Spleen (tissue), 11 donors: ENCODE measurements around the gene GREB1. TPM values are rescaled to one million over a fixed set of nuclear protein-coding genes. Genes with fewer than 3 reads are reported as not detected.
A peak's percentile ranks its signal among the peaks of the same experiment; 100 is the strongest.

ENCODE experiments used
- DNase-seq: peaks from one replicate; pipeline ENCODE4 v3.0.0-alpha.2; 2020
- H3K27ac ChIP-seq, 8 donors: fragments of 200-600 bp; sonication (generic) in 7 of 8; 1 replicate in 4 of 8; 2 replicates in 4 of 8; pipeline versions ENCODE4 v1.5.0 to v1.8.0; 2016 to 2021; ENCODE audit warnings: inconsistent platforms in 4 of 8, mild to moderate bottlenecking in 4 of 8, moderate library complexity in 1 of 8
- H3K27me3 ChIP-seq, 7 donors: fragments of 200-600 bp; sonication (generic) in 6 of 7; replicated peaks in 1 of 7; 1 replicate in 4 of 7; 2 replicates in 3 of 7; pipeline versions ENCODE4 v1.5.0 to v1.8.0; 2016 to 2021; ENCODE audit warnings: inconsistent platforms in 3 of 7, mild to moderate bottlenecking in 1 of 7
- H3K36me3 ChIP-seq, 6 donors: fragments of 200-600 bp; sonication (generic) in 5 of 6; 1 replicate in 4 of 6; 2 replicates in 2 of 6; pipeline versions ENCODE4 v1.5.0 to v1.8.0; 2016 to 2021; ENCODE audit warnings: inconsistent platforms in 2 of 6
- H3K4me1 ChIP-seq, 6 donors: fragments of 200-600 bp; sonication (generic) in 5 of 6; 1 replicate in 3 of 6; 2 replicates in 3 of 6; pipeline versions ENCODE4 v1.5.0 to v1.8.0; 2016 to 2021; ENCODE audit warnings: inconsistent platforms in 3 of 6
- H3K4me3 ChIP-seq, 8 donors: fragments of 200-600 bp; sonication (generic) in 7 of 8; 1 replicate in 4 of 8; 2 replicates in 4 of 8; pipeline versions ENCODE4 v1.5.0 to v1.8.0; 2016 to 2021; ENCODE audit warnings: inconsistent platforms in 4 of 8, mild to moderate bottlenecking in 4 of 8, moderate library complexity in 2 of 8
- H3K9me3 ChIP-seq, 8 donors: fragments of 200-600 bp; sonication (generic) in 7 of 8; 1 replicate in 4 of 8; 2 replicates in 4 of 8; pipeline versions ENCODE4 v1.5.0 to v1.8.0; 2016 to 2021; ENCODE audit warnings: inconsistent platforms in 4 of 8
- CTCF ChIP-seq, 11 experiments: fragments of 200-600 bp in 7 of 11; fragments of 450-650 bp in 4 of 11; sonication (generic) in 4 of 11; IDR thresholded peaks in 8 of 11; conservative IDR thresholded peaks in 3 of 11; 1 replicate in 7 of 11; 2 replicates in 4 of 11; pipeline versions ENCODE4 v1.4.0 to v1.8.0; 2016 to 2021; ENCODE audit warnings: antibody characterized with exemption in 11 of 11, inconsistent platforms in 4 of 11, mild to moderate bottlenecking in 1 of 11
- POLR2A ChIP-seq, 3 donors: fragments of 450-650 bp; IDR thresholded peaks; one replicate each; pipeline ENCODE4 v1.5.1; 2017; ENCODE audit warnings: antibody characterized with exemption in 3 of 3, mild to moderate bottlenecking in 1 of 3
- POLR2AphosphoS5 ChIP-seq, 3 donors: sonication (generic); formaldehyde crosslinking; IDR thresholded peaks; one replicate each; pipeline ENCODE4 v1.5.1; 2017; ENCODE audit warnings: antibody characterized with exemption in 3 of 3
- WGBS, 5 donors: extraction: QIAGEN DNeasy Blood & Tissue Kit in 3 of 5; methylation state at CpG; one replicate each; pipeline versions ENCODE4 v1.1.5 to v1.1.7; 2013 to 2018; 5-methylcytosine and 5-hydroxymethylcytosine counted together
- intact Hi-C: fragments of 100-400 bp; cut with DNase I; formaldehyde crosslinking; loops from one replicate; pipeline ENCODE4 v1.15.0; 2023; ENCODE audit warnings: low total_unique reads
- polyA plus RNA-seq, 3 donors: library from polyadenylated mRNA; stranded (reverse); fragments of 200-250 nt; gene quantifications; one replicate each; pipeline ENCODE4 v1.2.1, GENCODE V29; 2013
- total RNA-seq, 7 donors: library from RNA; depleted of rRNA in 3 of 7; stranded (reverse); fragments of >200 nt in 3 of 7; fragmentation: NEBNext Ultra II Directional in 4 of 7; extraction: Animal tissue kit (Norgen Biotek cat#: 25700) in 4 of 7; gene quantifications; one replicate each; pipeline versions ENCODE4 v1.1.0 to v1.2.1, GENCODE V29; 2016 to 2021
- donor health status: healthy with polysubstance abuse.
- donor health status: DM: no; HTN: no; CAD: no; lungs with moderate emphysema.
- donor health status: DM: no; HTN: no; CAD: no.
- donor health status: Bipolar disorder and iron deficiency.
- donor health status: healthy.
- donor health status: DM: no; HTN: no; CAD: no.
- donor health status: DM: yes; HTN: yes; CAD: no.

Gene GREB1
- total and polyA plus RNA-seq, 10 donors: 0.06 to 1.6 (median 0.51) TPM; not detected in 1

GRCh38 chr2:11517906-11518305 is 15.9 kb upstream of the GREB1 start:
- intact Hi-C loops: no loop called here
- WGBS, 5 donors: 67 to 78% (median 69%) methylated on average over 3 of the region's 3 CpGs

GRCh38 chr2:11520092-11520693 is 13.7 kb upstream of the GREB1 start:
- peaks cover 0 to 20% (median 0%) of the 10 kb centered on the region in 7 donors for H3K27me3 ChIP-seq
- no peak overlapping the region for H3K27ac ChIP-seq
- H3K36me3 ChIP-seq: no peaks in the 10 kb centered on the region
- DNase-seq: no peak
- intact Hi-C loops: no loop called here
- peaks cover 0 to 20% (median 15%) of the 10 kb centered on the region in 8 donors for H3K9me3 ChIP-seq
- no peak for TF ChIP-seq CTCF (IDR thresholded peaks at IDR 0.05 in 8 of 11, conservative IDR thresholded peaks at IDR 0.05 in 3 of 11)
- no peak for TF ChIP-seq POLR2A (IDR thresholded peaks at IDR 0.05)
- no peak for TF ChIP-seq POLR2AphosphoS5 (IDR thresholded peaks at IDR 0.05)
- WGBS, 5 donors: 68 to 85% (median 80%) methylated on average over 3 of the region's 3 CpGs
- no peak overlapping the region for H3K4me3 ChIP-seq
- no peaks in the 10 kb centered on the region for H3K4me1 ChIP-seq

More at GRCh38 chr2:11517906-11518305, 15.9 kb upstream of the GREB1 start:
- peaks cover 0 to 20% (median 15%) of the 10 kb centered on the region in 8 donors for H3K9me3 ChIP-seq
- no peaks in the 10 kb centered on the region for H3K36me3 ChIP-seq
- DNase-seq: no peak
- peaks cover 0 to 20% (median 0%) of the 10 kb centered on the region in 7 donors for H3K27me3 ChIP-seq
- H3K27ac ChIP-seq: no peak overlapping the region
- no peak overlapping the region for H3K4me3 ChIP-seq
- no peaks in the 10 kb centered on the region for H3K4me1 ChIP-seq
- TF ChIP-seq POLR2A (IDR thresholded peaks at IDR 0.05) (no peak), POLR2AphosphoS5 (IDR thresholded peaks at IDR 0.05) (no peak), CTCF (IDR thresholded peaks at IDR 0.05 in 8 of 11, conservative IDR thresholded peaks at IDR 0.05 in 3 of 11) (no peak)

- 74 to 87% (median 82%) methylated on average over 8 of the region's 8 CpGs for WGBS, 5 donors
- Histone ChIP-seq H3K27me3 (peaks cover 0 to 14% (median 0%) of the 10 kb centered on the region in 7 donors), H3K36me3 (no peaks in the 10 kb centered on the region), H3K4me1 (no peaks in the 10 kb centered on the region), H3K27ac (no peak overlapping the region), H3K9me3 (peaks cover 0 to 21% (median 16%) of the 10 kb centered on the region in 8 donors), H3K4me3 (no peak overlapping the region)
- TF ChIP-seq CTCF (IDR thresholded peaks at IDR 0.05 in 8 of 11, conservative IDR thresholded peaks at IDR 0.05 in 3 of 11) (no peak), POLR2AphosphoS5 (IDR thresholded peaks at IDR 0.05) (no peak), POLR2A (IDR thresholded peaks at IDR 0.05) (no peak)
- intact Hi-C loops: no loop called here
- DNase-seq: no peak
These were observed 12.1 kb upstream of the GREB1 start for GRCh38 chr2:11521775-11522174.

GRCh38 chr2:11524470-11524869 is 9.4 kb upstream of the GREB1 start:
- 34 to 64% (median 58%) methylated on average over 2 of the region's 2 CpGs for WGBS, 5 donors
- Histone ChIP-seq H3K4me3 (no peak overlapping the region), H3K9me3 (peaks cover 0 to 16% (median 7%) of the 10 kb centered on the region in 8 donors), H3K4me1 (no peaks in the 10 kb centered on the region), H3K27me3 (peaks cover 0 to 29% (median 0%) of the 10 kb centered on the region in 7 donors), H3K27ac (no peak overlapping the region), H3K36me3 (no peaks in the 10 kb centered on the region)
- TF ChIP-seq POLR2A (IDR thresholded peaks at IDR 0.05): no peak
- peak in 1 of 11 experiments; percentile 6 for TF ChIP-seq CTCF (IDR thresholded peaks at IDR 0.05 in 8 of 11, conservative IDR thresholded peaks at IDR 0.05 in 3 of 11)
- DNase-seq: no peak
- intact Hi-C loops: no loop called here
